ENCODE results near the gene DCAF5.

Gene DCAF5

DNA sequence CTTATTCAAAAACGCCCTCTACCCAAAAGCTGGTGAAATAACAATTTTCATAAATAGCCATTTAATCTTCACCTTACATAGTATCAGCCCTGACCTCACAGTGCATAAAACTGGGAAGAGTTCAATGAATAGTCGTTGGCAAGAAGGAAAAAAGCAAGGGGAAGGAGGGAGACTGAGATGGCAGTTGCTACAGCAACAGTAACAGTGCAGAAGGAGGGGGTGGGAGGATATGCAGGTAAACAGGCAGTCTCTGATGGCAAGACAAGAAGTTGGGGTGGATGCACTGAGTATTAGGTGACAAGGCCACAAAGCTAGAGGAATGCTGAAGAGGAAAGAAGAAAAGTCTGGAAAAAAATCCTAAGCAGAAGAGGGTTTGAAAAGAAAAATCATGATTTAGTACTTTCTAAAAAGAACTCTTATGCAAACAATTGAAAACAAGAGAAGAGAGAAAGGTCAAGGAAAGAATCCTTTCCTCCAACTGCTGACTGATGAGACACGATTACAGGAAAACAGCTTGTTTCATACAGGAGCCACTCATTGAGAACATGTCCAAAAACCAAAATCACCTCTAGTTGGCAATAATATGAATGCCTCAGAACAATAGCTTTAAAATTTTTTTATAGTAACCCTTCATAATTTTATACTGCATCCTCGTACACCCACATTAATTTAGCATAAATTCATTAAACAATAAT lies 56.0 kb downstream of the DCAF5 start:
- no peak for TF ChIP-seq CTCF (IDR thresholded peaks at IDR 0.05; ENCODE audit: extremely low read depth, missing control alignments)

DNA sequence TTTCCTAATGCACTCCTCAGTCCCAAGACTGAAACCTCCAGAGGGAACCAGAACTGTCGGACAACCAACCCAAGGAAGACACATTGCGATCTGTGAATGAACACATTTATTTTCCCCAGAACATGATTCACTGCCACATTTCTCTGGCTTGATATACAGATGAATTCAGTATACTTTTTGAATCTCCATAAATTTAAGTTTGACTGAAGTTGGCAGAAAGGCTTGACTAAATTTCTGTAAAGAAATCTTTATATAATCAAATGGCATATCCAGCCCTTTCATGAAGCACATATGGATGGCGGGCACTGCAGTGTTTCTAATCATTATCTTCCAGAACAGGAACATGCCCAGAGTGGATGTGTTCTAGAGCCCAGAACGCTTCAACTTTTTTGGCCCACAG lies 56.7 kb downstream of the DCAF5 start:
- no peak for DNase-seq (ENCODE audit: low spot score)
- TF ChIP-seq CTCF (IDR thresholded peaks at IDR 0.05; ENCODE audit: extremely low read depth, missing control alignments) = no peak

More for the DNA sequence above, 56.0 kb downstream of the DCAF5 start:
- DNase-seq (ENCODE audit: low spot score) = no peak

GRCh38 chr14:69094481-69094880 lies 58.4 kb downstream of the DCAF5 start:
- no peak for TF ChIP-seq CTCF (IDR thresholded peaks at IDR 0.05; ENCODE audit: extremely low read depth, missing control alignments)

DNA sequence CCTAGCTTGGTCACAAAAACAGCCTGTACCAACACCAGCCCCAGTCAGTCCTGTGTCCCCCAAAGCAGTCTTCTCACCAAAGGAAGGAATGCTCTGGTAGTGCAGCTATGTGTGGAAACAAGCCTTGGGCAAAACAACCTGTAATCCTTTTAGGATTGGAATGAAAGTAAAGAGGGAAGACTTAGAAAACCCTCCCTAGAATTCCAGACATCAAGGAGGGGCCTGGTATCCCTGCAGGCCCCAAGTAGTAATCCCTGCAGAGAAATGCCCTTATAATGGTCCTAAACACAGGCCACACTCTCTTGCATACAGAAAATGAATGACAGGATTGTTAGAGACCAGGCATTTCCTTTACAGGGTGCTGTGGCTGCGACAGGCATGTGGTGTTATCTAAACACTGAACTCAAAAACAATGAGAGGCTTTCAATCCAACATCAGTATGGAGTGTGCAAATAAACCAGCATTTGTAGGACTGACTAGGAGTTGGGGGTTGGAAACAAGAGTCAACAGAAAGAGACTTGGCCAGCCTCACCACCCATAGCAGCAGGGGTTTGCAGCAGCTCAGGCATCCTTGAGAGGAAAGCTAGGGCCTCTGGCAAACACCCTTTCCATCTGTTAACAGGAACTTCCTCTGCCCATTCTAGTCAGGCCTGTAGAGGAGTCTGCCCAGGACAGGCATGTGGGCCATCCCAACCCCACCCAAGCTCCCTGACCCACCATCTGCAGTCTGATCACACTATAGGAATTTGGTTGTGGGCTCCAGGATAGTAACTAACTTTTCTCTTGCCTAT lies 59.1 kb downstream of the DCAF5 start:
- no peak for DNase-seq (ENCODE audit: low spot score)
- no peak for TF ChIP-seq CTCF (IDR thresholded peaks at IDR 0.05; ENCODE audit: extremely low read depth, missing control alignments)

More at GRCh38 chr14:69094481-69094880, 58.4 kb downstream of the DCAF5 start:
- DNase-seq (ENCODE audit: low spot score) = no peak

GRCh38 chr14:69092840-69093422 lies 60.0 kb downstream of the DCAF5 start:
- no peak for TF ChIP-seq CTCF (IDR thresholded peaks at IDR 0.05; ENCODE audit: extremely low read depth, missing control alignments)
- DNase-seq (ENCODE audit: low spot score) = no peak

GRCh38 chr14:69091695-69092094 lies 61.2 kb downstream of the DCAF5 start:
- DNase-seq (ENCODE audit: low spot score) = no peak
- TF ChIP-seq CTCF (IDR thresholded peaks at IDR 0.05; ENCODE audit: extremely low read depth, missing control alignments) = no peak

- TF ChIP-seq CTCF (IDR thresholded peaks at IDR 0.05; ENCODE audit: extremely low read depth, missing control alignments) = no peak
- no peak for DNase-seq (ENCODE audit: low spot score)
Observed at GRCh38 chr14:69091006-69091405, 61.9 kb downstream of the DCAF5 start.

All from GM20000 (cell line).